SK-N-SH (cell line): ENCODE results near the gene NPPB. TPM values are rescaled to one million over a fixed set of nuclear protein-coding genes. Genes with fewer than 3 reads are reported as not detected.
"Not testable (repeated sequence)": the region's sequence is repeated elsewhere in the genome, so short reads cannot be mapped to it uniquely, and the experiment has no call there.

Source experiments
- CTCF ChIA-PET: fragments of 300-600, 350-600 bp; formaldehyde crosslinking; extraction: SDS; loops from one replicate; lab custom pipeline; 2021; lab: Yijun Ruan, JAX
- POLR2A ChIA-PET: fragments of 350-600 bp; sonication (Branson Sonifier 250); formaldehyde crosslinking; extraction: SDS; loops from one replicate; lab custom pipeline; 2020; ENCODE audit warnings: antibody characterized with exemption, inconsistent platforms; lab: Yijun Ruan, JAX
- DNase-seq: peaks from one replicate; pipeline ENCODE4 v3.0.0; 2012
- H2AFZ ChIP-seq: fragments of 200-600 bp; sonication (generic); 2 replicates; pipeline ENCODE4 v1.8.1; 2016; ENCODE audit warnings: antibody characterized with exemption, mild to moderate bottlenecking, low read depth
- H3F3A ChIP-seq: fragments of 200-600 bp; sonication (generic); replicated peaks from 2 replicates; pipeline ENCODE3; 2016; ENCODE audit warnings: antibody characterized with exemption, mild to moderate bottlenecking; ENCODE audit not compliant: insufficient read depth
- H3K27ac ChIP-seq, 2 experiments: fragments of 200-500 bp in 1 of 2; fragments of 200-600 bp in 1 of 2; sonication (Bioruptor generic) in 1 of 2; sonication (generic), shearing (Covaris generic) in 1 of 2; 2 replicates each; pipeline versions ENCODE4 v1.5.1 to v1.6.1; 2014 to 2016; ENCODE audit warnings: low read depth in 2 of 2, inconsistent platforms in 1 of 2, low read length in 1 of 2, mild to moderate bottlenecking in 1 of 2, mixed read lengths in 1 of 2
- H3K27me3 ChIP-seq: fragments of 200-600 bp; sonication (generic), shearing (Covaris generic); 2 replicates; pipeline ENCODE4 v1.6.1; 2016; ENCODE audit warnings: mixed run types; ENCODE audit not compliant: insufficient read depth
- H3K36me3 ChIP-seq, 2 experiments: fragments of 200-500 bp in 1 of 2; fragments of 200-600 bp in 1 of 2; sonication (Bioruptor generic) in 1 of 2; sonication (generic) in 1 of 2; replicated peaks in 1 of 2; 2 replicates each; pipeline versions ENCODE3 to v1.5.1; 2014 to 2016; ENCODE audit warnings: low read length in 1 of 2, mild to moderate bottlenecking in 1 of 2; ENCODE audit not compliant: insufficient read depth in 2 of 2, control insufficient read depth in 1 of 2
- H3K4me1 ChIP-seq, 2 experiments: fragments of 200-500 bp in 1 of 2; fragments of 200-600 bp in 1 of 2; sonication (Bioruptor generic) in 1 of 2; sonication (generic), shearing (Covaris generic) in 1 of 2; 2 replicates each; pipeline versions ENCODE4 v1.5.1 to v1.6.1; 2014 to 2016; ENCODE audit warnings: low read depth in 1 of 2, low read length in 1 of 2, mixed run types in 1 of 2; ENCODE audit not compliant: insufficient read depth in 2 of 2, control insufficient read depth in 1 of 2
- H3K4me2 ChIP-seq: fragments of 200-600 bp; sonication (generic), shearing (Covaris generic); 2 replicates; pipeline ENCODE4 v1.6.1; 2017; ENCODE audit warnings: mixed run types
- H3K4me3 ChIP-seq, 2 experiments: fragments of 200-500 bp in 1 of 2; fragments of 200-600 bp in 1 of 2; sonication (Bioruptor generic) in 1 of 2; sonication (generic), shearing (Covaris generic) in 1 of 2; 2 replicates each; pipeline versions ENCODE4 v1.5.1 to v1.8.1; 2014 to 2016; ENCODE audit warnings: low read depth in 2 of 2, inconsistent platforms in 1 of 2, low read length in 1 of 2, mild to moderate bottlenecking in 1 of 2, mixed read lengths in 1 of 2, moderate library complexity in 1 of 2
- H3K79me2 ChIP-seq: fragments of 200-600 bp; sonication (generic); 2 replicates; pipeline ENCODE4 v1.8.1; 2017; ENCODE audit warnings: mild to moderate bottlenecking; ENCODE audit not compliant: insufficient read depth
- H3K9ac ChIP-seq: fragments of 200-600 bp; sonication (generic); 2 replicates; pipeline ENCODE4 v1.6.1; 2017; ENCODE audit warnings: mixed run types
- H3K9me2 ChIP-seq: fragments of 200-600 bp; sonication (generic); 2 replicates; pipeline ENCODE4 v1.6.1; 2017; ENCODE audit warnings: mixed run types
- H3K9me3 ChIP-seq: fragments of 200-600 bp; sonication (generic); 2 replicates; pipeline ENCODE4 v1.6.1; 2017; ENCODE audit warnings: mixed run types, mild to moderate bottlenecking, moderate library complexity
- H4K20me1 ChIP-seq: fragments of 200-600 bp; sonication (generic); 2 replicates; pipeline ENCODE4 v1.6.1; 2017; ENCODE audit warnings: mild to moderate bottlenecking, mixed run types; ENCODE audit not compliant: insufficient read depth
- ELF1 ChIP-seq: IDR thresholded peaks from 2 replicates; pipeline ENCODE4 v1.4.0; 2012
- FOXM1 ChIP-seq: IDR thresholded peaks from 2 replicates; pipeline ENCODE4 v1.4.0; 2012; ENCODE audit warnings: low read depth, mild to moderate bottlenecking
- IRF3 ChIP-seq: fragments of 150-350 bp; IDR thresholded peaks from 2 replicates; pipeline ENCODE4 v1.6.1; 2016; ENCODE audit warnings: mild to moderate bottlenecking, low read depth, low read length
- MXI1 ChIP-seq: IDR thresholded peaks from 2 replicates; pipeline ENCODE4 v1.6.1; 2012; ENCODE audit warnings: mild to moderate bottlenecking, low read depth, low read length, improper control_type of control experiment
- NRF1 ChIP-seq: IDR thresholded peaks from 2 replicates; pipeline ENCODE4 v1.6.1; 2012; ENCODE audit warnings: low read depth, mild to moderate bottlenecking, low read length
- POLR2AphosphoS5 ChIP-seq: IDR thresholded peaks from 2 replicates; pipeline ENCODE4 v1.6.1; 2012; ENCODE audit warnings: low read depth, low read length
- REST ChIP-seq: IDR thresholded peaks from 2 replicates; pipeline ENCODE4 v1.6.1; 2012; ENCODE audit warnings: mild to moderate bottlenecking, low read depth, low read length, moderate library complexity
- SMC3 ChIP-seq: IDR thresholded peaks from 2 replicates; pipeline ENCODE4 v1.6.1; 2012; ENCODE audit warnings: low read depth, low read length, improper control_type of control experiment
- TAF1 ChIP-seq: IDR thresholded peaks from 2 replicates; pipeline ENCODE4 v1.6.1; 2012; ENCODE audit warnings: low read depth, mild to moderate bottlenecking, low read length, moderate library complexity, borderline replicate concordance
- USF1 ChIP-seq: IDR thresholded peaks from 2 replicates; pipeline ENCODE4 v1.4.0; 2012; ENCODE audit warnings: low read depth, borderline replicate concordance
- WGBS: methylation state at CpG from one replicate; pipeline ENCODE4 v1.1.6; 2017; ENCODE audit warnings: low lambda C conversion rate; 5-methylcytosine and 5-hydroxymethylcytosine counted together
- polyA plus RNA-seq, 3 experiments: library from polyadenylated mRNA; depleted of rRNA; stranded (reverse); fragments of >200 nt; gene quantifications; 2 replicates each; pipeline ENCODE4 v1.2.3, GENCODE V29; 2012

The NPPB gene
- polyA plus RNA-seq, 1 of the 3 experiments (the other 2 are of a cell fraction) = 0.85 TPM

GRCh38 chr1:11898831-11899467, 40.2 kb upstream of the NPPB start:
- 75% methylated on average over 6 of the region's 26 CpGs for WGBS
- POLR2A ChIA-PET = interaction anchor here (1.8 kb wide), 1 partner anchor 9 kb away, joined by 7 read pairs; no protein-coding TSS in a partner anchor
- H3K9me3 ChIP-seq = no peaks in the 10 kb centered on the region

GRCh38 chr1:11898086-11898785, 39.5 kb upstream of the NPPB start:
- no peaks in the 10 kb centered on the region for H4K20me1 ChIP-seq
- POLR2A ChIA-PET = interaction anchor here (1.8 kb wide), 1 partner anchor 10 kb away, joined by 7 read pairs; no protein-coding TSS in a partner anchor
- CTCF ChIA-PET = interaction anchor here (1.2 to 14.8 kb wide), 4 partner anchors 10 to 69 kb away, joined by 3 to 316 read pairs (median 4); partner anchors contain the start of gene NPPA
- no peak overlapping the region for H3K9ac ChIP-seq
- H3K27me3 ChIP-seq = no peaks in the 10 kb centered on the region
- no peak overlapping the region for H3K4me2 ChIP-seq
- H3K9me3 ChIP-seq = no peaks in the 10 kb centered on the region
- no peaks in the 10 kb centered on the region for H3K9me2 ChIP-seq
- H3K79me2 ChIP-seq = no peaks in the 10 kb centered on the region
- TF ChIP-seq TAF1 = no peak
- no peak for TF ChIP-seq SMC3
- TF ChIP-seq FOXM1 = no peak
- TF ChIP-seq ELF1 = no peak
- TF ChIP-seq USF1 = no peak
- no peak for TF ChIP-seq MXI1
- no peak for TF ChIP-seq POLR2AphosphoS5
- TF ChIP-seq IRF3 = no peak
- TF ChIP-seq NRF1 = no peak
- H2AFZ ChIP-seq = no peak overlapping the region
- WGBS = 79% methylated on average over 33 of the region's 38 CpGs
- no peaks in the 10 kb centered on the region; a peak in 1 of 4 replicates for H3K4me1 ChIP-seq
- H3K36me3 ChIP-seq = no peaks in the 10 kb centered on the region
- no peak overlapping the region for H3K27ac ChIP-seq
- DNase-seq = no peak
- H3F3A ChIP-seq = no peaks in the 10 kb centered on the region
- no peak overlapping the region for H3K4me3 ChIP-seq

More at GRCh38 chr1:11898831-11899467, 40.2 kb upstream of the NPPB start:
- H3K27ac ChIP-seq = no peak overlapping the region
- CTCF ChIA-PET = interaction anchor here (1.2 to 14.8 kb wide), 4 partner anchors 9 to 68 kb away, joined by 3 to 316 read pairs (median 4); partner anchors contain the start of gene NPPA
- no peaks in the 10 kb centered on the region for H3F3A ChIP-seq
- H3K9me2 ChIP-seq = no peaks in the 10 kb centered on the region
- H3K36me3 ChIP-seq = no peaks in the 10 kb centered on the region
- no peak overlapping the region for H3K9ac ChIP-seq
- no peaks in the 10 kb centered on the region for H4K20me1 ChIP-seq
- no peak overlapping the region for H3K4me3 ChIP-seq
- DNase-seq = no peak
- no peaks in the 10 kb centered on the region for H3K27me3 ChIP-seq
- H2AFZ ChIP-seq = no peak overlapping the region
- H3K79me2 ChIP-seq = no peaks in the 10 kb centered on the region
- H3K4me2 ChIP-seq = no peak overlapping the region
- no peaks in the 10 kb centered on the region; a peak in 1 of 4 replicates for H3K4me1 ChIP-seq
- TF ChIP-seq REST = peak; percentile 88
- TF ChIP-seq TAF1 = no peak

- WGBS = 58% methylated on average over 1 of the region's 1 CpG
- H3K36me3 ChIP-seq, H3K4me2 ChIP-seq, H3K27me3 ChIP-seq, DNase-seq, POLR2A ChIA-PET, H3K4me1 ChIP-seq, H3K9me3 ChIP-seq, H3K27ac ChIP-seq, H3K9ac ChIP-seq, H2AFZ ChIP-seq, H4K20me1 ChIP-seq, H3K9me2 ChIP-seq, H3K4me3 ChIP-seq, H3F3A ChIP-seq, H3K79me2 ChIP-seq: not testable (repeated sequence)
- CTCF ChIA-PET = interaction anchor here (0.6 to 14.8 kb wide), 12 partner anchors 8 to 838 kb away, joined by 3 to 316 read pairs (median 4); partner anchors contain the start of genes AGTRAP and NPPA
These were observed 35.8 kb upstream of the NPPB start for GRCh38 chr1:11894501-11894900.
